Measurements from ENCODE around the gene SLC22A15.

SLC22A15 gene

DNA sequence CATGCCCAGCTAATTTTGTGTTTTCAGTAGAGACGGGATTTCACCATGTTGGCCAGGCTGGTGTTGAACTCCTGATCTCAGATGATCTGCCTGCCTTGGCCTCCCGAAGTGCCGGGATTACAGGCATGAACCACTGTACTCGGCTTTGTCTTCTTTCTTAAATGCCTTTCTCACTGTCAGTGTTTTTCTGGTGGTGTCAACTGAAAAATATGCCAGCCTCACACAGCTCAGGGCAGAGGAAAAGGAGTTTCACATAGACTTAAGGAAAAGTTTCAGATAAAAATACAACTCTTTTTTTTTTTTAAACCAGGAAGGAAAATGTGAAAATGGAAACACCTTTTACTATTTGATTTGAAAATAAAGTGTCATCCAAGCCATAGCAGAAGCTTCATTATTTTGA lies 130.3 kb downstream of the SLC22A15 start:
- Histone ChIP-seq H3K9me3 (ENCODE audit: control insufficient read depth in 1 of 2, low read length in 2 of 2) (no peaks in the 10 kb centered on the region), H3K27me3 (ENCODE audit: low read depth, low read length) (no peaks in the 10 kb centered on the region), H3K27ac (ENCODE audit: low read length) (no peak overlapping the region), H3K36me3 (ENCODE audit: control insufficient read depth in 1 of 2, insufficient read depth in 2 of 2, low read length in 2 of 2) (no peaks in the 10 kb centered on the region), H3K4me1 (ENCODE audit: control insufficient read depth in 1 of 2, insufficient read depth in 2 of 2, low read length in 2 of 2) (no peaks in the 10 kb centered on the region), H3K4me3 (ENCODE audit: low read depth in 1 of 2, low read length in 2 of 2) (no peak overlapping the region)

DNA sequence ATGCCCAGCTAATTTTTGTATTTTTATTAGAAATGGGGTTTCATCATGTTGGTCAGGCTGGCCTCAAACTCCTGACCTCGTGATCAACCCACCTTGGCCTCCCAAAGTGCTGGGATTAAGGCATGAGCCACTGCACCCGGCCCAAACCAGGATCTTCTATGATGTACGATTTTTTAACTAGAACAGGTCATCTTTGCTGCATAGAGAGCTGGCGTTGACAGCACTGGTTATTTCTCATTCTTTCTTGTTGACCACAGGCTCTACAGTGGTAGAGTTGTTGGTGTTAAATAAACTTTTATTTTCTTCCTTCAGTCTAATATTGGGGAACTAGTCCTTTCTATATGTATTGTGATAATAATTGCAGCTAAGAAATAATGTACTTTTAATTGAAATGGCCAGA lies 131.1 kb downstream of the SLC22A15 start:
- Histone ChIP-seq H3K9me3 (ENCODE audit: control insufficient read depth in 1 of 2, low read length in 2 of 2) (no peaks in the 10 kb centered on the region), H3K4me3 (ENCODE audit: low read depth in 1 of 2, low read length in 2 of 2) (no peak overlapping the region), H3K36me3 (ENCODE audit: control insufficient read depth in 1 of 2, insufficient read depth in 2 of 2, low read length in 2 of 2) (no peaks in the 10 kb centered on the region), H3K27me3 (ENCODE audit: low read depth, low read length) (no peaks in the 10 kb centered on the region), H3K4me1 (ENCODE audit: control insufficient read depth in 1 of 2, insufficient read depth in 2 of 2, low read length in 2 of 2) (no peaks in the 10 kb centered on the region), H3K27ac (ENCODE audit: low read length) (no peak overlapping the region)

DNA sequence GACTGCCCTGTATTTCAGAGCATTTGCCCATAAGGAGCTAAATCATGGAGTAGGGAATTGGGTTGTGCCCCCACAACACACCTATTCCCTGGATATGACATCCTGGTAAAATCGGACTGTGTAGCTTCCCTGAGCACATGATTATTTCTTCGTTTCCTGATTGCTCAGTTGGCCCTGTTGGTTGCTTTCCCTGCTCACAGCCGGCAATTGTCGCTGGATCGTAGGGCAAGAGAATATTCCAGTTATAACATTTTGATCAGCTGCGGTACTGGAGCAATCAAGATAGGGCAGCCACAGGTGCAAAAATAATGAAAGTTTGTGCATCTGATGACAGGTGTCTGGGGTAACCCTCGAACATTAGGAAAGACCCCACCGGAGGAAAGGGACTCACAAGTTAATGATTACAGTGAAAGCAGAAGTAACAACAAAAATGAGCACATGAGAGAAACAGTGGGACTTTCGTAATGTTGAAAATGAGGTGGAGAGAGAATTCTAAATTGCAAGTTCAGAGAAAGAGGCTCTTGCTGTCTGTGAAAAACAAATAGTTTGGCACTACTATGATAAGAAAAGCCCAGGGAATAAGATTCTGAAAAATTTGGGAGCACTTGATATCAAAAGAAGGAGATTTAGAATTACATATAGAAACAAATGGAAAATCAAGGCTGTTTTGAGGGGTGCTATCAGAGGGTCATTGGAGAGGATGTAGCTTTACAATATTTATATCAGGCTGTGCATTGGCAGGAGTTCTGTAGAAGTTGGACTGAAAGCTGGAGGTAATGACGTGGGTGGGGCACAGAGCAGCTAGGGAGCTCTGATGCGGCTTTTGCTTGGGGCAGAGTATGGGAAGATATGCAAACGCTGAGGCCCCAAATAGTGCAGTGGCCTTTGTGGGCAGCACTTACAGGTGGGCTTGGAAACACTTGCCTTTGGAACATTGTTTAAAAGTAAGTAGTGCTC lies 134.5 kb downstream of the SLC22A15 start, which contains the start of gene MAB21L3:
MAB21L3 (plus strand) TSS at position 833 of the 957 bp plus-strand sequence. CDS start 1,217 bp downstream, outside the sequence.
- Histone ChIP-seq H3K4me1 (ENCODE audit: control insufficient read depth in 1 of 2, insufficient read depth in 2 of 2, low read length in 2 of 2) (no peaks in the 10 kb centered on the region), H3K9me3 (ENCODE audit: control insufficient read depth in 1 of 2, low read length in 2 of 2) (no peaks in the 10 kb centered on the region), H3K4me3 (ENCODE audit: low read depth in 1 of 2, low read length in 2 of 2) (no peak within 1 kb of the TSS), H3K27me3 (ENCODE audit: low read depth, low read length) (no peaks in the 10 kb centered on the region), H3K36me3 (ENCODE audit: control insufficient read depth in 1 of 2, insufficient read depth in 2 of 2, low read length in 2 of 2) (no peaks in the 10 kb centered on the region), H3K27ac (ENCODE audit: low read length) (no peak within 1 kb of the TSS)

DNA sequence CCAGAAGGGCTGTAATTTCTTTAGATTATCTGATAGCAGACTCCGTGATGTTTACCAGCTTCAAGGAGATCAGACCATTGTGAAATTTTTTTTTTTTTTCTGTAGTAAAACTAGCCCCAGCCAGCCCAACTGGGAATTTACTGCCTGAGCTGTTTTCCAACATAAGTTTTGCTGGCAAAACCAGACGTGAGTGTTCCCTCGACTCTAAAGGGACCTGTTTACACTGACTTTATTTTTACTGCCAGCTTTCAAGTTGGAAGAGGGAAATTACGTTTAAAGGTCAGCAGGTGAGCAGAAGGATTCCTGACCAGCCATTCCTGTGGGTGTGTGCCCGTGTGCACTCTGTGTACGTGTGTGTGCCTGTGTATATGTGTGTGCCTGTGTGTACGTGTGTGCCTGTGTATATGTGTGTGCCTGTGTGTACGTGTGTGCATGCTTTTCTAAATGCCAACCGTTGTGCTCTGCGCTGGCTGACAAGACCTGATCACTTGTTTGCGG lies 135.3 kb downstream of the SLC22A15 start:
- Histone ChIP-seq H3K4me3 (ENCODE audit: low read depth in 1 of 2, low read length in 2 of 2) (no peak overlapping the region), H3K4me1 (ENCODE audit: control insufficient read depth in 1 of 2, insufficient read depth in 2 of 2, low read length in 2 of 2) (no peaks in the 10 kb centered on the region), H3K36me3 (ENCODE audit: control insufficient read depth in 1 of 2, insufficient read depth in 2 of 2, low read length in 2 of 2) (no peaks in the 10 kb centered on the region), H3K27me3 (ENCODE audit: low read depth, low read length) (no peaks in the 10 kb centered on the region), H3K27ac (ENCODE audit: low read length) (no peak overlapping the region), H3K9me3 (ENCODE audit: control insufficient read depth in 1 of 2, low read length in 2 of 2) (no peaks in the 10 kb centered on the region)

DNA sequence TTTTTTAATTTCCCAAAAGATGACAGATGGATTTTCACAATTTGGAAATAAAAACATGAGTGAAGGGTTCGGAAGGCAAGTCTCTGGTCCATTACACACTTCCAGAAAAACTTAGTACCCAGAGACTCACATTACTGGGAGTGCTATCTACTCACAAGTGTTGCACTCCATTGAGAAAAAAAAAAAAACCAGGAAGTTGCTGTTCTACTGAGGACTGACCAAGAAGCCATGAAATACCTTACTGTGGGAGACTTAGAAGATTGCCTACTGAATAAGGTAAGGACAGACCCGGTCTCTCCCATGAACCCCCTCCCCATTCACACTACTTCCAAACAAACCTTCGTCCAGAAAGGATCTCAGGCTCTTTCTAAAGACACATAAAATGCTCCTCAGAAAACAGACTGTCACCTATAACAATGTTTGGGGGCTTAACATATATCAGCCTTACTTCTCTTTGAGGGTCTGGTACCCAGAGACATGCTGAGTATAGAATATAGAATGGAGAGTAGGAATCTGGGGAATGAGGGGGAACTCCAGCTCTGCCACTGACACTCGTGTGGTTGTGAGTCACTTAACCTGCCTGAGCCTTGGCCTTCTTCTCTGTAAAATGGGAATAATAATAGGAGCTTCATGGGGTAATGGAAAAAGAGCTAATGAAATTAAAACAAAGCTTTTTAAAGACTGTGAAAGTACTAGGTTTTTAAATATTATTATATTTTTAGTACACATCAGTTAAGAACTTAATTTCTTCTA lies 136.3 kb downstream of the SLC22A15 start:
- Histone ChIP-seq H3K27ac (ENCODE audit: low read length) (no peak overlapping the region), H3K9me3 (ENCODE audit: control insufficient read depth in 1 of 2, low read length in 2 of 2) (no peaks in the 10 kb centered on the region), H3K4me3 (ENCODE audit: low read depth in 1 of 2, low read length in 2 of 2) (no peak overlapping the region), H3K27me3 (ENCODE audit: low read depth, low read length) (no peaks in the 10 kb centered on the region), H3K36me3 (ENCODE audit: control insufficient read depth in 1 of 2, insufficient read depth in 2 of 2, low read length in 2 of 2) (no peaks in the 10 kb centered on the region), H3K4me1 (ENCODE audit: control insufficient read depth in 1 of 2, insufficient read depth in 2 of 2, low read length in 2 of 2) (no peaks in the 10 kb centered on the region)

DNA sequence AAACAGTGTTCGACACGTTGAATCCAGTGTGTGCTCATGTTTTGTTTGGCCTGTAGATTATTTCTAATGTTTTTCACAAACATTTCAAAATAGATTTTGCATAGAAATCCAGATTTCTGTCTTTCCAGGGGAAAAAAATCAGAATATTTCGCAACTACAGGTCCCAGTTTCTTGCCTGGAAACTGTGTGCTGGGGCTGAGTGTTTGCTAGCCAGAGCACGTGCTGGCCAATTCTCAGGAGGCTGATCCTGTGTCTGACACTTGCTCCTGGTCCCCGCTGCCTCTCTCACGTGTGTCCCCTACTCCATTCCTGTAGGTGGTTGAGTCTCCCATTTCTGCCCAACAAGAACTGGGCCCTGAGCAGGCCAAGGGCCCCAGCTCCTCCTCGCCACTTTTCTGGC lies 137.3 kb downstream of the SLC22A15 start:
- H3K27ac ChIP-seq (ENCODE audit: low read length), result no peak overlapping the region
- no peaks in the 10 kb centered on the region for H3K4me1 ChIP-seq (ENCODE audit: control insufficient read depth in 1 of 2, insufficient read depth in 2 of 2, low read length in 2 of 2)
- no peaks in the 10 kb centered on the region for H3K27me3 ChIP-seq (ENCODE audit: low read depth, low read length)
- no peaks in the 10 kb centered on the region for H3K9me3 ChIP-seq (ENCODE audit: control insufficient read depth in 1 of 2, low read length in 2 of 2)
- H3K36me3 ChIP-seq (ENCODE audit: control insufficient read depth in 1 of 2, insufficient read depth in 2 of 2, low read length in 2 of 2), result no peaks in the 10 kb centered on the region
- no peak overlapping the region for H3K4me3 ChIP-seq (ENCODE audit: low read depth in 1 of 2, low read length in 2 of 2)

DNA sequence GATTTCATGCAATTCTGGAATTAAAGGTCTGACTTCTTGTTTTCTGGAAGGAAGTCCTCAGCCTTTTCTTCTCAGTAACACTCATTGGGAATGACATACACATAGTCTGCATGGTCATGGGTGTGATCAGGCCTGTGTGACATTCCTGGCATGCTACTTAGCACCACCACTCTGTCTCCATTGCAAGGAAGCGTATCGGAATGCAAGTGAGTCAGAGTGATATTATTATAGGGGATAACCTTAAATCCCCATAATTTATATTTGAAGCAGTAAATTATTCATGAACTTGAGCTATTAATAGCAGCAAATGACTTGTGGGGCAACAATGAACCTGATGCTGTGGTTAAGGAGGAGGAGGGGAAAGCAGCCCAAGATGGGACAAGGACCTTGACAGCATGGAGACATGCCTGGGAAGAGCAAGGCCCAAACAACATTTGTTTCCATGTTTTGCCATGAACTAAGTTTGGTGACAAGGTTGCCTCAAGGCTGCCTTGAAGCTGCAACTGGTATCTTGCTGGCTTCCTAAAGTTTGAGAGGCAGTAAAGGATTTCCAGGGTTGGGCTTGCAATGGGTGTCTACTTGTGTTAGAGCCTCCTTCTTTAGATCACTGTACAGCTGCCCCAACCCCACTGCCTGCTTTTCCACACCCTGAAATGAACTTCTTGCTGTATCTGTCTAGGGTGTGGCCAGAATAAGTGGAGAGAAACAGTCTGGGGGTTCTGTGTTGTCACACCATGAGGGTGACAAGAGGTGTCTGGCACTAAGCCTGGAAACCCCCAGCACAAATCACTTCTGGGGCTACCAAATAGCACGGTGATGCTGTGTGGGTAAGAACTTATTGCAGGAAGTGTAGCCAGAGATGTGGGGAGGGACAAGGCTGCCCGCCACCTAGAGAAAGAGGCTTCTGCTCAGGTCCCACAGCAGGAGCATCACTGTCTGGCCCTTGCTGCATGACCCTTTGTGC lies 139.4 kb downstream of the SLC22A15 start:
- no peak overlapping the region for H3K4me3 ChIP-seq (ENCODE audit: low read depth in 1 of 2, low read length in 2 of 2)
- no peaks in the 10 kb centered on the region for H3K36me3 ChIP-seq (ENCODE audit: control insufficient read depth in 1 of 2, insufficient read depth in 2 of 2, low read length in 2 of 2)
- no peak overlapping the region for H3K27ac ChIP-seq (ENCODE audit: low read length)
- no peaks in the 10 kb centered on the region for H3K27me3 ChIP-seq (ENCODE audit: low read depth, low read length)
- no peaks in the 10 kb centered on the region for H3K9me3 ChIP-seq (ENCODE audit: control insufficient read depth in 1 of 2, low read length in 2 of 2)
- no peaks in the 10 kb centered on the region for H3K4me1 ChIP-seq (ENCODE audit: control insufficient read depth in 1 of 2, insufficient read depth in 2 of 2, low read length in 2 of 2)

DNA sequence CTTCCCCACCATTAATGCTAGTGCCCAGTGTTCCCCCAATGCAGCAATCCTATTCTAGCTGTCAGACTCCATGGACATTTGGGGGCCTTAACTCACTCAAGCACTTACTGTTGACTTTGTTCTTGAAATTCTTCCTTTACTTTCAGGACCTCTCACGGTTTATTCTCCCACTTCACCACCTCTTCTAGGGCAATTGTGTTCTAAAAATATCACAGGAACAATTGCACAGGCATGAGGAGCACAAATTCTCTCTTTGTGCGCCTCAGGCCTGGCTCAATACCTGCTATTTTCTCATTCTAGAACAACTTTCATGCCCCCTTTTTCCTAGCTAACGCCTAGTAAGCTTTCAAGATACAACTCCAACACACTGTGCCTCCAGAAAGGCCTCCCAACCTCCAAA lies 142.2 kb downstream of the SLC22A15 start:
- Histone ChIP-seq H3K4me1 (ENCODE audit: control insufficient read depth in 1 of 2, insufficient read depth in 2 of 2, low read length in 2 of 2) (no peaks in the 10 kb centered on the region), H3K36me3 (ENCODE audit: control insufficient read depth in 1 of 2, insufficient read depth in 2 of 2, low read length in 2 of 2) (no peaks in the 10 kb centered on the region), H3K4me3 (ENCODE audit: low read depth in 1 of 2, low read length in 2 of 2) (no peak overlapping the region), H3K9me3 (ENCODE audit: control insufficient read depth in 1 of 2, low read length in 2 of 2) (no peaks in the 10 kb centered on the region), H3K27ac (ENCODE audit: low read length) (no peak overlapping the region), H3K27me3 (ENCODE audit: low read depth, low read length) (no peaks in the 10 kb centered on the region)
